ENCODE results near the gene TAS2R40. TPM values are rescaled to one million over a fixed set of nuclear protein-coding genes. Genes with fewer than 3 reads are reported as not detected.

TAS2R40 gene
- total RNA-seq, 2 donors from 2014 or later = not detected

GRCh38 chr7:143233816-143234532, 12.1 kb downstream of the TAS2R40 start:
- TF ChIP-seq CTCF (IDR thresholded peaks at IDR 0.05) = no peak
- no peak overlapping the region for H3K27ac ChIP-seq
- H3K4me3 ChIP-seq = no peak overlapping the region
- H3K4me1 ChIP-seq = no peaks in the 10 kb centered on the region
- no peaks in the 10 kb centered on the region for H3K27me3 ChIP-seq
- no peak overlapping the region for H3K9ac ChIP-seq (ENCODE audit: low read depth in 2 of 2, low read length in 2 of 2)
- no peaks in the 10 kb centered on the region for H3K9me3 ChIP-seq
- intact Hi-C loops (cut with DNase I) = no loop called here
- H3K36me3 ChIP-seq = no peaks in the 10 kb centered on the region
- no peak for DNase-seq

GRCh38 chr7:143234533-143234875, 12.7 kb downstream of the TAS2R40 start:
- no peak for TF ChIP-seq CTCF (IDR thresholded peaks at IDR 0.05)
- no peak overlapping the region for H3K9ac ChIP-seq (ENCODE audit: low read depth in 2 of 2, low read length in 2 of 2)
- H3K4me1 ChIP-seq = no peaks in the 10 kb centered on the region
- DNase-seq = no peak
- H3K9me3 ChIP-seq = no peaks in the 10 kb centered on the region
- H3K4me3 ChIP-seq = no peak overlapping the region
- H3K27ac ChIP-seq = no peak overlapping the region
- no peaks in the 10 kb centered on the region for H3K27me3 ChIP-seq
- no peaks in the 10 kb centered on the region for H3K36me3 ChIP-seq
- intact Hi-C loops (cut with DNase I) = no loop called here

GRCh38 chr7:143235561-143235960, 13.7 kb downstream of the TAS2R40 start:
- Histone ChIP-seq H3K9me3 (no peaks in the 10 kb centered on the region), H3K4me3 (no peak overlapping the region), H3K4me1 (no peaks in the 10 kb centered on the region), H3K9ac (ENCODE audit: low read depth in 2 of 2, low read length in 2 of 2) (no peak overlapping the region), H3K27ac (no peak overlapping the region), H3K27me3 (no peaks in the 10 kb centered on the region), H3K36me3 (no peaks in the 10 kb centered on the region)
- TF ChIP-seq CTCF (IDR thresholded peaks at IDR 0.05) = no peak
- intact Hi-C loops (cut with DNase I) = no loop called here
- no peak for DNase-seq

- no peak for TF ChIP-seq CTCF (IDR thresholded peaks at IDR 0.05)
- intact Hi-C loops (cut with DNase I) = no loop called here
- DNase-seq = no peak
These were observed 14.7 kb downstream of the TAS2R40 start for GRCh38 chr7:143236408-143236990.

GRCh38 chr7:143237366-143237765, 15.5 kb downstream of the TAS2R40 start:
- Histone ChIP-seq H3K27ac (no peak overlapping the region), H3K4me1 (no peaks in the 10 kb centered on the region)
- intact Hi-C loops (cut with DNase I) = no loop called here

More at GRCh38 chr7:143236408-143236990, 14.7 kb downstream of the TAS2R40 start:
- Histone ChIP-seq H3K27ac (no peak overlapping the region), H3K36me3 (no peaks in the 10 kb centered on the region), H3K4me3 (no peak overlapping the region), H3K4me1 (no peaks in the 10 kb centered on the region), H3K9ac (ENCODE audit: low read depth in 2 of 2, low read length in 2 of 2) (no peak overlapping the region), H3K27me3 (no peaks in the 10 kb centered on the region), H3K9me3 (no peaks in the 10 kb centered on the region)

More at GRCh38 chr7:143237366-143237765, 15.5 kb downstream of the TAS2R40 start:
- Histone ChIP-seq H3K4me3 (no peak overlapping the region), H3K27me3 (no peaks in the 10 kb centered on the region), H3K9ac (ENCODE audit: low read depth in 2 of 2, low read length in 2 of 2) (no peak overlapping the region), H3K9me3 (no peaks in the 10 kb centered on the region), H3K36me3 (no peaks in the 10 kb centered on the region)
- no peak for TF ChIP-seq CTCF (IDR thresholded peaks at IDR 0.05)
- no peak for DNase-seq

Measured in colonic mucosa (tissue), 4 donors.